ENCODE data around the gene MT1M. TPM values are rescaled to one million over a fixed set of nuclear protein-coding genes. Genes with fewer than 3 reads are reported as not detected.
"Not testable (repeated sequence)": the region's sequence is repeated elsewhere in the genome, so short reads cannot be mapped to it uniquely, and the experiment has no call there.

MT1M gene
- total RNA-seq, 2 donors from 2014 or later: 5.2 to 9.9 TPM

GRCh38 chr16:56615353-56615752, 17.1 kb upstream of the MT1M start:
- Histone ChIP-seq H3K27me3 (no peaks in the 10 kb centered on the region), H3K9me3 (no peaks in the 10 kb centered on the region), H3K36me3 (no peaks in the 10 kb centered on the region), H3K4me3 (no peak overlapping the region), H3K4me1 (peaks cover 0 to 48% of the 10 kb centered on the region in 2 donors), H3K27ac (no peak overlapping the region)
- no peak for DNase-seq (ENCODE audit: low spot score)
- no peak for TF ChIP-seq CTCF (IDR thresholded peaks at IDR 0.05)

GRCh38 chr16:56616608-56617211, 15.7 kb upstream of the MT1M start:
- H3K27me3 ChIP-seq: no peaks in the 10 kb centered on the region
- H3K36me3 ChIP-seq: no peaks in the 10 kb centered on the region
- H3K27ac ChIP-seq: peak overlapping the region; percentile 80 to 86
- H3K4me1 ChIP-seq: peaks cover 0 to 35% of the 10 kb centered on the region in 2 donors
- no peak for DNase-seq (ENCODE audit: low spot score)
- TF ChIP-seq CTCF (IDR thresholded peaks at IDR 0.05): no peak
- no peaks in the 10 kb centered on the region for H3K9me3 ChIP-seq
- H3K4me3 ChIP-seq: peak overlapping the region; percentile 25 to 52

DNA sequence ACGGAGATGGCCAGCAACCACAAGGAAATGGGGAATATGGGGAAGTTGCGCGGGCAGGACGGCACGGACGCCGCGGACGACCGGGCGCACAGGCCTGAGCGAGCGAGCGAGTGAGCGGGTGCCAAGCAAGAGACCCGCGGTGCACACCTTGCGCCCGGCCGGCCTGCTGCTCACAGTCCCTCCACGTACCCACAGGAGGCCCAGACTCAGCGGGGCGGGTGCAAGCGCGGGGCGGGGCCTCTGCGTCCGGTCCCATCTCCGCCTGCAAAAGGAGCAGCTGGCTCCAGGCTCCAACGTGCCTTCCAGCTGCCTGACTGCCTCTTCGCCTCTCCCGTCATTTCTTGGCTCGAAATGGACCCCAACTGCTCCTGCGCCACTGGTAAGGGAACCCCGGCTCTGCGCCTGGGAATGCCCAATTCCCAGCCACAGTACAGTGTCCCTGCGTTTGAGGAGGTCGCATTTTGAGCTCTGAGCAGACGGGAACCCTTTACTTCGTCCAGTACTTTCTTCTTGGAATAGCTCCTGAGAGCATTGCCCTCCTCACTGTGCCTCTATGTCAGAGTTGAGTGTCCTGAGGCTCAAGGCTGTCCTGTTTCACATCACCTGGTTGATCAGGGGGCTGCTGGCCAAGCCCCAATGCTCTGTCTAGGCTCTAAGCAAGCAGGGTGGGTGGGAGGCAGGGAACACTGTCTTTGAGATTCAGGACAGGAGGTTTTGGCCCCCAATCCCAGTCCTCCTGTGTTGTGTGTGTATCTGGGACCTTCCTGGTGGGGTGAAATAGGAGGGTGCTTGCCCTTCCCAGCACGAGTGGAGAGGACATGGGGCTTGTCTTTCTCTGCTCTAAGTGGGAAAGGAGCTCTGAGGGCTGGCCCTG, 15.0 kb upstream of the MT1M start:
- Histone ChIP-seq H3K9me3 (no peaks in the 10 kb centered on the region), H3K27me3 (no peaks in the 10 kb centered on the region), H3K36me3 (no peaks in the 10 kb centered on the region), H3K4me3 (peak overlapping the region; percentile 25 to 52), H3K4me1 (peaks cover 0 to 35% of the 10 kb centered on the region in 2 donors), H3K27ac (peak overlapping the region; percentile 80 to 86)
- DNase-seq (ENCODE audit: low spot score): peak; percentile 84
- peak in 1 of 2 donors; percentile 15 for TF ChIP-seq CTCF (IDR thresholded peaks at IDR 0.05)

DNA sequence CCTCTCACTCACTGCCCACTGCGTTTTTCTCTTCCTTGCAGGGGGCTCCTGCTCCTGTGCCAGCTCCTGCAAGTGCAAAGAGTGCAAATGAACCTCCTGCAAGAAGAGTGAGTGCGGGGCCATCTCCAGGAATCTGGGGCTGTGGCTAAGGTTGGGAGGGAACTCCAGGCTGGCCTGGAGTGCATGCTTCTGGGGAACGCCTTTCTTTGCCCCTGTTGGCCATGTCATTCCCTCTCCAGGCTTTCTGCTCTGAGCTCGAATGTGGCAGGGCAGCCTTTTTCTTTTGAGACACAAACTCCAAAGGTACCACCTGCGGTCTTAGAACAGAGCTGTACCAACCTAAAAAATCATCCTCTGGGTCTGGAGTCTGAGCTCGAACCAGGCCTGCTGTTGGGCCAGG, 14.3 kb upstream of the MT1M start:
- Histone ChIP-seq H3K4me1 (peaks cover 0 to 35% of the 10 kb centered on the region in 2 donors), H3K9me3 (no peaks in the 10 kb centered on the region), H3K27ac (peak overlapping the region; percentile 80 to 86), H3K27me3 (no peaks in the 10 kb centered on the region), H3K36me3 (no peaks in the 10 kb centered on the region), H3K4me3 (peak overlapping the region; percentile 25 to 52)
- no peak for TF ChIP-seq CTCF (IDR thresholded peaks at IDR 0.05)
- DNase-seq (ENCODE audit: low spot score): no peak

DNA sequence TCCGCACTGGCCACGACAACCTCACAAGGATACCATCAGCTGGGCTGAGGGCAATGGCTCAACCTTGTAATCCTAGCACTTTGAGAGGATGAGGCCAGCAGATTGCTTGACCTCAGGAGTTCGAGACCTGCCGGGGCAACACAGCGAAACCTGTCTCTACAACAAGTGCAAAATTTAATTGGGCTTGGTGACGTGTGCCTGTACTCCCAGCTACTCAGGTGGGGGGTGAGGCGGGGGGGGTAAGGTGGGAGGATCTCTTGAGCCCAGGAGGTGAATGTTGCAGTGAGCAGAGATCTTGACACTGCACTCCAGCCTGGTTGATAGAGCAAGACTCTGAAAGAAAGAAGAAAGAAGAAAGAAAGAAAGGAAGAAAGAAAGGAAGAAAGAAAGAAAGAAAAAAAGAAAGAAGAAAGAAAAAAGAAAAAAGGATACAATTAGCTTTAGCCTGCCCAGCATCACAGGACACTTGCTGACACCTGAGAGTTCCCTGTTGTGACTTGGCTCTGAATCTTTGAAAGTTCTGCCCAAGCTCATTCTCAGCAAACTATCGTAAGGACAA, 12.0 kb upstream of the MT1M start:
- H3K9me3 ChIP-seq: no peaks in the 10 kb centered on the region
- peaks cover 0 to 40% of the 10 kb centered on the region in 2 donors for H3K4me1 ChIP-seq
- H3K4me3 ChIP-seq: no peak overlapping the region
- TF ChIP-seq CTCF (IDR thresholded peaks at IDR 0.05): no peak
- no peaks in the 10 kb centered on the region for H3K36me3 ChIP-seq
- H3K27ac ChIP-seq: peak overlapping the region; percentile 4 to 86
- no peak for DNase-seq (ENCODE audit: low spot score)
- H3K27me3 ChIP-seq: no peaks in the 10 kb centered on the region

DNA sequence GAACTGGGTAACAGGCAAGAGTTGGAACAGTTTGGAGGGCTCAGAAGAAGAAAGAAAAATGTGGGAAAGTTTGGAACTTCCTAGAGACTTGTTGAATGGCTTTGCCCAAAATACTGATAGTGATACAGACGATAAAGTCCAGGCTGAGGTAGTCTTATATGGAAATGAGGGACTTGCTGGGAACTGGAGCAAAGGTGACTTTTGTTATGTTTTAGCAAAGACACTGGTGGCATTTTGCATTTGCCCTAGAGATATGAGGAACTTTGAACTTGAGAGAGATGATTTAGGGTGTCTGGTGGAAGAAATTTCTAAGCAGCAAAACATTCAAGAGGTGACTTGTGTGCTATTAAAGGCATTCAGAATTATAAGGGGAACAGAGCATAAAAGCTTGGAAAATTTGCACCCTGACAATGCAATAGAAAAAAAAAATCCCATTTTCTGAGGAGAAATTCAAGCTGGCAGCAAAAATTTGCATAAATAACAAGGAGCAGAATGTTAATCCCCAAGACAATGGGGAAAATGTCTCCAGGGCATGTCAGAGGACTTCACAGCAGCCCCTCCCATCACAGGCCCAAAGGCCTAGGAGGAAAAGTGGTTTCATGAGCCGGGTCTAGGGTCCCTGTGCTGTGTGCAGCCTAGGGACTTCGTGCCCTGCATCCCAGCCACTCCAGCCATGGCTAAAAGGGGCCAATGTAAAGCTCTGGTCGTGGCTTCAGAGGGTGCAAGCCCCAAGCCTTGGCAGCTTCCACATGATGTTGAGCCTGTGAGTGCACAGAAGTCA, 10.6 kb upstream of the MT1M start:
- H3K27me3 ChIP-seq; H3K4me3 ChIP-seq; H3K36me3 ChIP-seq; H3K9me3 ChIP-seq; DNase-seq (ENCODE audit: low spot score): not testable (repeated sequence)
- Histone ChIP-seq H3K4me1 (peaks cover 0 to 46% of the 10 kb centered on the region in 2 donors), H3K27ac (peak overlapping the region; percentile 55 to 86)

DNA sequence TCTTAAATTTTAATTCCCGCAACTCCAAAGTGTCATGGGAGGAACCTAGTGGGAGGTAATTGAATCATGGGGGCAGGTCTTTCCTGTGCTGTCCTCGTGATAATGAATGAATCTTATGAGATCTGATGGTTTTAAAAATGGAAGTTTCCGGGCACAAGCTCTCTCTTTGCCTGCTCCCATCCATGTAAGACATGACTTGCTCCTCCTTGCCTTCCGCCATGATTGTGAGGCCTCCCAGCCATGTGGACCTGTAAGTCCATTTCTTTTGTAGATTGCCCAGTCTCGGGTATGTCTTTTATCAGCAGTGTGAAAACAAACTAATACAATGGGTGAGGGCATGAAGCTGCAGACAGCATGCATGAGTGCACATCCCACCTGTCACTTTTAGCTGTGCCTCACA, 9.3 kb upstream of the MT1M start:
- Histone ChIP-seq H3K4me1 (peaks cover 0 to 40% of the 10 kb centered on the region in 2 donors), H3K27ac (peak overlapping the region in 1 of 2 donors; percentile 55)
- H3K9me3 ChIP-seq; DNase-seq (ENCODE audit: low spot score); H3K4me3 ChIP-seq; H3K36me3 ChIP-seq; H3K27me3 ChIP-seq: not testable (repeated sequence)
